ENCODE results near the gene EIF3K.
"Not testable (repeated sequence)": the region's sequence is repeated elsewhere in the genome, so short reads cannot be mapped to it uniquely, and the experiment has no call there.

Gene EIF3K

DNA sequence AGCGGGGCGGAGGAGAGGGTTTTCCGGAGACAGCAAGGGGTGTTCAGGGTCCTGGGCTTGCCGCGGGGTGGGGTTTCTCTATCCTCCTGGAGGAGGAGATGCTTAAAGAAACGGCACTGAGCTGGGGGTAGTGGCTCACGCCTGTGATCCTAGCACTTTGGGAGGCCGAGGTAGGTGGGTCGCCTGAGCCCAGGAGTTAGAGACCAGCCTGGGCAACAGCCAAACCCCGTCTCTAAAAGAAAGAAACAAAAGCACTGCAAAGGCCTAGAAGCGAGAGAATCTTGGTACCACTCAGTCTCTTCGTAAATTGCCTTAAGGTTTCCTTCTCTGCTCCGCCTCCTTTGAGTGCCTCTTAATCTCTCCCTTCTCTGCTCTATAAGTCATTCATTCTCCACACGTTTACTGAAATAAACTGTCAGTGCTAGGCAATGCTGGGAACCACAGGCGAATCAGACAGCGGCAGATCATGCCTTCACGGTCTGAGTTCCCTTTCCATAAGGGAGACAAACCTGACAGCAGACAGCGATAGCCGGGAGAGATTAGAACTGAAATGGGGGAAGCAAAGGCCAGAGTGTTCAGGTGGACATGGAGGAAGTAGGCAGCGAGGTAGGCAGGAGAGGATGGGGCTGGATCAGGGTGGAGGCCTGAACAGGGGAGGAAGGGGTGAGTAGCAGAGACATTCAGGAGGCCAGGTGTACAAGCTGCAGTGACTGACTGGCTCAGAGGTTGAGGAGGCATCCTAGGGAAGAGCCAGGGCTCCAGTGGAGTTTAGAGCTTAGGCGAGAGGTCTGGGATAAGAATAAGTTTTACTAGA is 580 bp downstream of the EIF3K start:
- no peak for DNase-seq

DNA sequence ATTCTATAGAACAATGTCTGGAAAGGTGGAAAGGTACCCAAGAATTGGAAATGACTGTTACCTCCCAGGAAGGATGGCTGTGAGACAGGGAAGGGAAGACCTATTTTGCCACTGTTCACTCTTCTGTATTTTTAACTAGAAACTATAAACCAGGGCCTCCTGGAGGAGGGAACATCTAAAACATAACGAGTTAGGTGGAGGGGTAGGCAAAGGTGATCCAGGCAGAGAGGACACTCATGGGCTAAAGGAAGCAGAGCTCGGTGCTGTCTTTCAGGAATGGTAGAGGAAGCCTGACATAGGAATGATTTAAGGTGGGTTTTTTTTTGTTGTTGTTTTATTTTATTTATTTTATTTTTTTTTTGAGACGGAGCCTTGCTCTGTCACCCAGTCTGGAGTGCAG is 5.8 kb downstream of the EIF3K start:
- DNase-seq, result no peak

DNA sequence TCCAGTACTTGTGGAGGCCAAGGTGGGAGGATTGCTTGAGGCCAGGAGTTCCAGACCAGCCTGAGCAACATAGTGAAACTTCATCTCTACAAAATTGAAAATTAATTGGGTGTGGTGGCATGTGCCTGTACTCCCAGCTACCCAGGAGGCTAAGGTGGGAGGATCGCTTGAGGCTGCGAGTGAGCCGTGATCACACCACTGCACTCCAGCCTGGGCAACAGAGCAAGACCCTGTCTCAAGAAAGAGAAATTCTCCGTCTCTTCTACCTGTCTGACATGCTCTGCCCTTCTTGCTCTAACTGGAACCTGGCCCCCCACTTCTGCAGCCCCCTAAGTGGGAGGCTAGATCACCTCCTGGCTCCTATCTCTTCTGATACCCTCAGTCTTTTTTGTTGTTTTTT is 7.4 kb downstream of the EIF3K start:
- no peak for DNase-seq

DNA sequence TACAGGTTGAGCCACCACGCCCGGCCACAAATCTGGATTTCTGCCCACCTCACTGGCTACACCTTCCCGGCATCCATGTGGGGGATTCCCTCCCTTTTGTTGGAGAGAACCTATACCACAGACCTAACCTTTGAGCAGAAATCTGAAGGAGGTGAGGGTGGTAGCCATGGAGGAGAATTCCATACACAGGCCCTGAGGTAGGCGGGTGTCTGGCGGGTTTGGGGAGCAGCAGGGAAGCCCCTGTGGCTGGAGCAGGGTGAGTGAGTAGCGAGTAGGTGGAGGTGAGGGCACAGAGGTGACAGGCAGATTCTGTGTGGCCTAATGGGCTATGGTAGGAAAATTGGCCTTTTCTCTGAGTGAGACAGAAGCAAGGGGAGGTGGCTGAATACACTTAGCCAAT is 10.6 kb downstream of the EIF3K start:
- DNase-seq, result no peak

DNA sequence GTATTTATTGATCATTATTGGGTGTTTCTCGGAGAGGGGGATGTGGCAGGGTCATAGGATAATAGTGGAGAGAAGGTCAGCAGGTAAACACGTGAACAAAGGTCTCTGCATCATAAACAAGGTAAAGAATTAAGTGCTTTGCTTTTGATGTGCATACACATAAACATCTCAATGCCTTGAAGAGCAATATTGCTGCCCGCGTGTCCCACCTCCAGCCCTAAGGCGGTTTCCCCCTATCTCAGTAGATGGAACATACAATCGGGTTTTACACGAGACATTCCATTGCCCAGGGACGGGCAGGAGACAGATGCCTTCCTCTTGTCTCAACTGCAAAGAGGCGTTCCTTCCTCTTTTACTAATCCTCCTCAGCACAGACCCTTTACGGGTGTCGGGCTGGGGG is 12.3 kb downstream of the EIF3K start:
- DNase-seq, result not testable (repeated sequence)

DNA sequence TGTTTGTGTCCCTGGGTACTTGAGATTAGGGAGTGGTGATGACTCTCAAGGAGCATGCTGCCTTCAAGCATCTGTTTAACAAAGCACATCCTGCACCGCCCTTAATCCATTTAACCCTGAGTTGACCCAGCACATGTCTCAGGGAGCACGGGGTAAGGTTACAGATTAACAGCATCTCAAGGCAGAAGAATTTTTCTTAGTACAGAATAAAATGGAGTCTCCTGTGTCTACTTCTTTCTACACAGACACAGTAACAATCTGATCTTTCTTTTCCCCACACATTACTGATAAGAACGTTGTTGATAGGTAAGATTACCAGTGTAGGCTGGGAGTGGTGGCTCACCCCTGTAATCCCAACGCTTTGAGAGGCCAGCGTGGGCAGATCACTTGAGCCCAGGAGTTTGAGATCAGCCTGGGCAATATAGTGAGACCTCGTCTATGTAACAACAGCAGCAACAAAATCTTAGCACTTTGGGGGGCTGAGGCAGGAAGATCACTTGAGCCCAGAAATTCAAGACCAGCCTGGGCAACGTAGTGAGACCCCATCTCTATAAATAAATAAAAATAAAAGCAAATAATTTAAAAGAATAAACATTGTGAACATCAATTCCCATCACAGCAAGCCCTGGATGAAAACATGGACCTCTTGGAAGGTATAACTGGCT is 13.0 kb downstream of the EIF3K start:
- DNase-seq, result not testable (repeated sequence)

DNA sequence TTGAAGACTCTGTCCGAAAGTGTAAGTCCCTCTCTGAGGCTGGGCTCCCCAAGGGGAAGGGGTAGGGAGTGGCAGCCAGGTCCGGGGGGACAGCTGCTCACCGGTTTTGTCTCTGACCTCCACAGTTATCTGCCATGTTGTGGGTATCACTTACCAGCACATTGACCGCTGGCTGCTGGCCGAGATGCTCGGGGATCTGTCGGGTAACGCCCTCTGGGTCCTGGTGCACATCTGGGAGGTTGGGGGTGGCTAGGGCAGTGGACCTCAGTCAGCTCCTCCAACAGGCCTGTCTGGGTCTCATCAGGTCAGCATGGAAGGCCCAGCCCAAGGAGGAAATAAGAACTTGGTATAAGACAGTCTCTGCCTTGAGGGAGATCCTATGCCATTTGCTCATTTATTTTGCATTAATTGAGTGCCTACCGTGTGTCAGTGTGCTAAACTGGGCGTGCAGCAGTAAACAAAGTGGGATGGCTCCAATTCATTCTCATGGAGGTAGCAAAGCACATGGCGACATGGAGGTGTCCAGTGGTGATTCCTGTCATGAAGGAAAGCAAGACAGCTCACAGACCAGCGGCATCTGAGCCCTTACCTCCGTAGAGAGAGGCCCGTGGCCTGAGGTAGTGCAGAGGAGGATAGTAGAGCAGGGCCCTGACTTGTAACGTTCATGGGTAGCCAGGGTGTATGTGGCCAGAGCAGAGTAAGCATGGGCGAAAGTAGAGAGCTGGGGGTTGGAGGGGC is 13.7 kb downstream of the EIF3K start:
- DNase-seq, result no peak

DNA sequence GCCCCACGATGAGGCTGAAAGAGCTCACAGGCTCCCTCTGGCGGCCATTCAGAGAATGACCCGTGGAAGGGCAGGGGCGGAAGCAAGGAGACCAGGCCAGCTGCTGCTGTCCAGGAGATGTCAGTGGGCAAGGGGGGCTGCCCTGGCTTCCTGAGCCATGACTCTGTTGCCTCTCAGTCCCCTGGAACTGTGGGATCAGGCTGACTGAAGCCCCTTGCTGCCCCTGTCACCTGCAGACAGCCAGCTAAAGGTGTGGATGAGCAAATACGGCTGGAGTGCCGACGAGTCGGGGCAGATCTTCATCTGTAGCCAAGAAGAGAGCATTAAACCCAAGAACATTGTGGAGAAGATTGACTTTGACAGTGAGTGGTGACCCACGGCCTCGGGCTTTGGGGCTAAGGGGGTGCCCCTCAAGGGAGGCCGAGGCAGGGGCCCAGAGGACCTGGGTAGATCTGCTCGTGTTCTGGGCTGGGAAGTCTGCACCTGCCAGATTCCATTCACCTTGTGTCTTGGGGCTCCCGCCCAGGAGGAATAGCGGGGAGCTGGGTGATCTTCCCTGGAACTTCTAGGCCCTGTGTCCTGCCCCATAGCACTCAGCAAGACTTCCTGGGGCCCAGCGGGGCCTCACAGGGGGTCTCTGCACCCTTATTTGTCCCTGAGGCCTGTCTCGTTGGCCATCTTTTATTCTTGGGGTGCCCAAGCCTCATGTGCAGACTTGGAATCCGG is 15.9 kb downstream of the EIF3K start:
- peak; percentile 43 to 64 (median 61) for DNase-seq

DNA sequence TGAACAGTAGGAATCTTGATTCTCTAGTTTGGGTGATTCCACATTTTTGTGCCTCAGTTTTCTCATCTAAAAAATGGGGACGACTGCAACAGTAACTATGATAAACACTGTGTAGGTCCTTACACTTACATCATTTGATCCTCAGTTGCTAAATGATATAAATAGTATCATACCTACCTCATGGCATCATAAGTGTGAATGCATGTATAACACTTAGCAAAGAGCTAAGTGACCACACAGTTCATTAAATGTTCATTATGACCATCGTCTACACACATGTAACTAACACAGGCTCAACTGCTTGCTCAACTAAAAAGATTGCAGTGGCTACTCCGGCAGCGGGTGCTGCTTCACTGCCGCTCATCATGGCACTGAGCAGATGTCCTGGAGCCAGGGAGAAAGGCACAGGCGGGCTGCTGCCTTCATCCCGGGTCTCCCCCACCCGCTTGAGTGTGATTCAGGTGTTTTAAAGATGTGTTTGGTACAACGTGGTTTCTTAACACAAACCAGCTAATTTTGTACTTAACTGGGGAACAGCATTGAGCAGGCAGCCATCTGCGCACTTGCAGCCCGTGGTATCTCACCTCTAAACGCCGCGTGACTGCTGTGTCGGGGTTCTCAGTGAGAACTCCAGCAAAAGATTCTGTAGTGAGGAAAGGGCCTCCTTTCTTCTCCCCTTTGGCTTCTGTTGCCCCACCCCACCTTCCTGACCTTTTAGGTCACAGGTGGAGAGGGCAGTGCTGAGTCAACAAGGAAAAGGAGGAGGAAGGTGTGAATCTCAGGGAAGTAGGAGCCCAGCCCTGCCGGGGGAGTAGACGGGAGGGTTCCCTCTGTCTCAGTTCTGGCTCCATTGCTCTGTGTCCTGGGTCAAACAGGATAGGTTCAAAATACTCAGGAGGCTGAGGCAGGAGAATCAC is 16.8 kb downstream of the EIF3K start:
- no peak for DNase-seq

DNA sequence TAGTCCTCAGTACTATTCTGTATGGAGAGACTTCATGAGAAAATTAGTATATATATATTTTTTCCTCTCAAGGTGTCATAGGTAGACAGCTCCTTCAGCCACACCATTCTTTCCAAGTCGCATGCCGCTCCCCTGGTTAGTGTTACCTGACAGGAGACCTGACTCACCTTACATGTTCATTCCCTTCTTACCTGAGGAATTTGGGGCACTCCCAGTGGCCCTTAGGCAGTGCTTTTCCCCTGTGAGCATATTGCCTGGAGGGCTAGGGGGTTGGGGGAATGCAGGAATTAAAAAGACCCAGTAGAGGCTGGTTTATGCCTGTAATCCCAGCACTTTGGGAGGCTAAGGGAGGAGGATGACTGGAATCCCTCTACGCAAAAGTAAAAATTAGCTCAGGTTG is 19.5 kb downstream of the EIF3K start:
- no peak for DNase-seq

DNA sequence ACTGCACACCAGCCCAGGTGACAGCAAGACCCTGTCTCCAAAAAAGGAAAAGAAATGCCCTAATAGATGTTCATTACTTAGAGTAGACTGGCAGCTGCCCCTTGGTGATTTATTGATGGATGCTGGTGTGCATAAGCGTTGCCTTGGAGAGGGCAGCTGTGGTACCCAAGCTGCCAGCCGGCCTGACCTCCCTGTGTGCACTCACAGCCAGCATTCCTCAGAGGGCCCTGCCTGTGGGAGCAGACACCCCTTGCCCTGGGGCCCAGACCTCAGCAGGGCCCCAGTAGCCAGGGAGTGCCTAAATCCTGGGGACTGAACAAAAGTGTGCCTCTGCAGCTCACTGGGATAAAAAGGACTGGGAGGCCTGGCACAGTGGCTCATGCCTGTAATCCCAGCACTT is 20.7 kb downstream of the EIF3K start:
- DNase-seq, result no peak

DNA sequence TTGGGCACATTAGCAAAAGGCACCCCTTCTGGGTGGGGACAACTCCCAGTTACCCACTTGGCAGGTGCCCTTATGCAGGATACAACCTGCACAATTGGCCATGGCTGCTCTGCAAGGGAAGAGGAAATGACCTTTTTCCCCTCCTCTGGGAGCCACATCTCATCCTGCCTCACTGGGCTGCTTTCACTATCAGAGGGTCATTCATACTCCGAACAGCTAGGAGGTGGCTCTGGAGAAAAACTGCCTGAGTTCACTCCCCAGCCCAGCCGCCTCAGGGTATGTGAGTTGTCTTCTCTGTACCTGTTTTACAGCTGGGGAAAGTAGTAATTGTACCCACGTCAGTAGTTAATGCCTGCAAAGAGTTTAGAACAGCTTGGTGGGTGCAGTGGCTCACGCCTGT is 21.4 kb downstream of the EIF3K start:
- DNase-seq, result no peak

DNA sequence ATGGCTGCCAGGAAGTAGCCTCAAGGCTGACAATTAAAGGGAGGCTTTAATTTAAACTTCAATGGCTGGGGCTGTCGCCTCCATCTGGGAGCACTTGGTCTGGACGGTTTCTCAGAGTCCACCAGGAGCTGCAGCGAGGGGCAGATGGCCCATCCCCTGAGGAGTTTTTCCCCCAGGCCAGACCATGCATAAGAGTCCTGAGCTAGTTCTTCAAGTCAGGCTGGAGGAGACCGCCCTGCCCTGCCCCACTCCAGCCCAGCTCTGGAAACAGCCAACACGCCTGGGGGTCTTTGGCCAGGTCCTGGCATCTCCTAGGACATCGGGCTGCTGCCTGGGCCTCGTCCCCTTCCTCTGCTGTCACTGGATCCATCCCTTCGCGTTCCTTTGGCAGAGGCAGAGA is 23.2 kb downstream of the EIF3K start:
- DNase-seq, result no peak

DNA sequence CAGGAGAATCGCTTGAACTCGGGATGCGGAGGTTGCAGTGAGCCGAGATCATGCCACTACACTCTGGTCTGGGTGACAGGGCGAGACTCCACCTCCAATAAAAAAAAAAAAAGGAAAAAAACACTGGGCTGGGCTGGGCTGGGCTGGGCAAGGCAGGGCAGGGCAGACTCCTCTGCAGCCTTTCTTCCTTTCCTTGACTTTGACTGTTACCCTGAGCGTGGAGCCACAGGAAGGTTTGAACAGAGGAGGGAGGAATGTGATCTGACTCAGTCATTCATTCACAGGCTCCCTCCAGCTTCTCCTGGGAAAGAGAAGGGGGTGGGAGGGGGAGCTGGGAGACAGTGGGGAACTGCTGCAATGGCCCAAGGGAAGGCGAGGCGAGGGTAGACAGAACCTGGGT is 25.7 kb downstream of the EIF3K start:
- no peak for DNase-seq

DNA sequence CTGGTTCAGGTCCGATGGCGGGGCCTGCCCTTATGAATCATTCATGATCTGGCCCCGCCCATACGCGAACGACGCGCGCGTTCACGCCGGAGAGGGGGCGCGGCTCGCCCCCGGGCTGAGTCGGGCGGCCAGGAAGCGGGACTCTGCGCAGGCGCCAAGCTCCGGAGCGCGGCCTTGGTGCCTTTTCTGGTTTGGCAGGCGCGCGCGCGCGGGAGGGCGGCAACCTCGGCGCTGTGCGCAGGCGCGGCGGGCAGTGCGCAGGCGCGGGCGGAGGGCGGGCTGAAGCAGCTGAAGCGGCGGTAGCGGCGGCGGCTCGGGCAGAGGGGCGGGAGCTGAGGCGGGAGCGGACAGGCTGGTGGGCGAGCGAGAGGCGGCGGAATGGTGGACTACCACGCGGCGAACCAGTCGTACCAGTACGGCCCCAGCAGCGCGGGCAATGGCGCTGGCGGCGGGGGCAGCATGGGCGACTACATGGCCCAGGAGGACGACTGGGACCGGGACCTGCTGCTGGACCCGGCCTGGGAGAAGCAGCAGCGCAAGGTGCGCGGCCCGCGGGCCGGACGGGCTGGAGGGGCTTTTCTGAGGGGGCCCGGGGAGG is 28.5 kb downstream of the EIF3K start, which contains the start of gene ACTN4:
TSS of gene ACTN4 (plus strand) at position 282 of the 598 bp plus-strand sequence. CDS start at position 379, 97 bp downstream.
- peak; percentile 97 to 100 (median 100) for DNase-seq

DNA sequence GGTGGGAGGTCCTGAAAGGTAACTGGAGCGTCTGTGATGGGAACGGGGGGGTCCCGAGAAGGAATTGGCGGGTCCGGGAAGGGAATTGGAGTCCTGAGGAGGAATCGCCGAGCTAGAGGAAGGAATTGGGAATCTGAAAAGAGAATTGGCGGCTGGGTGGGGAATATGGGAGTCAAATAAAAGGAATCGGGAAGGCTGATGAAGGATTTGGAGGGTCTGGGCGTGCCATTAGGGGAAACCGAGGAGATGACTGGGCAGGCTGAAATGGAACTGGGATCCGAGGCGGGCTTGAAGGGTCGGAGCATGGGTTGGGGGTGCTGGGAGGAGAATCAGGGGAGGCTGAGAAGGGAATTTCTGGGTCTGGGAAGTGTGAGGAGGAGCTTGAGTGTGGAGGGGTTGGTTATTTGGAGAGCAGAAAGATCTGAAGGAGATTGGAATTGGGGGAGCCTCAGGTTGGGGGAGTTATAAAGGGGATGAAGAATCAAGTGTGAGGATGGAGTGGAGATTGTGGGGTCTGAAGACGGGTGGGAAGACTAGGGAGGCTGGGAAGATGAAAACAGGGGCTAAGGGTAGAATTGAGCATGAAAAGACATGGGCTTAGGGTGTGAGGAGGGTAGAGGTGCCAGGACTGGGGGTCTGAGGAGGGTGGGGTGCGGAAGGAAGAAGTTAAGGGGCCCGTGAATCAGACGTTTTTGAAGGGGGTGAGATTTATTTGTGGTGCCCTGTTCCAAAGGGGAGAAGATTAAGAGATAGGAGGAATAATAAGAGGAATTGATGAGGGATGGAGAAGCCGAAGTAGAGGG is 29.2 kb downstream of the EIF3K start:
- no peak for DNase-seq

DNA sequence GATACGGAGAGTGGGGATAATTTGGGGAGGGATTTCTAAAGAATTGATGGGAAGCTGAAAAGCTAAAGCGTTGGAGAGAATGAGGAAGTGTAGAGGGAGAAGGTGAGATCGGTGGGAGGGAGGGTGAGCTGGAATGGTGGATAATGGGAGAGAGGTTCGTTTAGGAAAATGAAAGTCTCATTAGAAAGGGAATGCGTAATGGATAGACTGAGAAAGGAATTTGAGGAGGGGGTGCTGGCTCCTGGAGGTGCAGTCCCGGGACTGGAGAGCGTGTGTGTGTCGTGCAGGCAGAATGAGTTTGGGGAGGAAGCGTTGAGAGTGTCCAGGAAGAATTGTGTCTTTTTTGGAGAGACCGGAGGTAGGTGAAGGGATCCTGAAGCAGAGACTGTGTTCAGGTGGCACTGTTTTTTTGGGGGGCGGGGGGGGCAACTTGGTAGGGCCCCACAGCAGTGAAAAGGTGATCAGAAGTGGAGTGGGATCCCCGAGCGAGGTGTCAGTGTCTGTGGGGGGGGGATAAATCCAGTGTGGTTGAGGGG is 29.8 kb downstream of the EIF3K start:
- DNase-seq, result no peak

DNA sequence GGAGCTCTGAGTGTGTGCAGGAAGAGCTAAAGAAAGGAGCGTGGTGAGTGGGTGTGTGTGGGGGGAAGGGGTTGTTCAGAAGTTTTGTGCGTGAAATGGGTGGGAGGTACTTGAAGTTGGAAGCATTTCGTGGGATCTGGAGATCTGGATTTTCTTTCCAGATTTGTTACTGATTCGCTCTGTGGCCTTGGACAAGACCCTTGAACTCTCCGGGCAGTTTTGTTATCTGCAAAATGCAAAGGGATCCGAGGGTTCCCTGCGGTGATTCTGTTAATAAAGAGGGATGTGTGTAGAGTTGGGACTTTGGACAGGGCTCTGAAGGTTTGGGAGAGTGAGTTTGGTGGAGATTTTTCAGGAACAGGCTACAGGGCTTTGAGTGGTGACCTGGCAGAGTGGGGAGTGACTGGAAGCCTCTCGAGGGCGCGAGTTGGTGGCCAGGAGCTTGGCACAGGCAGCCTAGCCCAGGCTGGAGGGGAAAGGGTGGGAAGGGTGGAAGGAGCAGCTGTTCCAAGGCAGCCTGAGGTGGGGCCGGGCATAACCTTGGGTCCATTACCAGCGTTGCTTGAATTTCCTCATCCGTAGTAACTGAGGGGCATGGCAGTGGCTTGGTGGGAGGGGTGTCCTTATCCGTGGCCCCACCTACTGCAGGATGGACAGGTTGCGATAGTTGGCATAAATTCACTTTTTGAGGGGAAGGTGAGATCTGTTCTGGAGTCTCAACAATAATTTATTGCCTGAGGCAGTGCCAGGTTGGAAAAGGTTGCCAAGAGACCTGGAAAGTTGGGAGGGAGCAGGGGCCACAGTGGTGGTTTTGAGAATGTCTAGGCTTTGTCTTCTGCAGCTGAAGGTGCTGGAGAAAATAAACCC is 30.6 kb downstream of the EIF3K start:
- DNase-seq, result no peak

DNA sequence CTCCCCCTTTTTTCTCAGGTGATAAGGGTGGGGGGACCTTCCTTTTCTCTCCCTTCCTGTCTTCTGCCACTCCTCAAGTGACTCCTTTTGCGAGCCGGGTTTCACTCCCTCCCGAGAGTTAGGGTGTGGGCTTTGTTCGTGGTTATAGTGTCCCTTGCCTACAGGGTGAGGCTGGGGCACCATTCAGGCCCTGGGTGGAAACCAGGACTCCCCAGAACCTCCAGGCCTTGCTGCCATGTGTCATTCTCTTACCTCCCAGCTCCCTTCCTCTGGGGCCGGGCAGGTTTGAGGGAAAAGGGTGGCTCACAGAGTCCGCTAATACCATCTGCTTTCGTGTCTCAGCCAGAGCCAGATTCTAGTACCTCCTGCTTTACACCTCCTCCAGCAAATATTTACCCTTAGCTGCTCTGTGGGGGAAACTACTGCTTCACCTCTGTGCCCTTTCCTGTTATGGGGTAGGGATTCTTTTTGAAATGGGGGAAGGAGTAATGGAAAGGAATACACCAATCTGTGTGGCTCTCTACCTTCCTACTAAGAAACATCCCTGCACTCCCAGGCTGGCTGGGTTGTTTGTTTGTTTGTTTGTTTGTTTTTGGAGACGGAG is 31.3 kb downstream of the EIF3K start:
- DNase-seq, result no peak

Data from T-helper 2 cell (primary cell).